HG03354 (cell line): ENCODE results near the gene LCNL1.

ENCODE experiments used
- ATAC-seq: cut with Tn5 transposase; IDR thresholded peaks from one replicate; pipeline ENCODE4 v1.9.1; 2021; ENCODE audit warnings: mild to moderate bottlenecking; ENCODE audit not compliant: unreplicated experiment, poor library complexity, severe bottlenecking

LCNL1 gene

DNA sequence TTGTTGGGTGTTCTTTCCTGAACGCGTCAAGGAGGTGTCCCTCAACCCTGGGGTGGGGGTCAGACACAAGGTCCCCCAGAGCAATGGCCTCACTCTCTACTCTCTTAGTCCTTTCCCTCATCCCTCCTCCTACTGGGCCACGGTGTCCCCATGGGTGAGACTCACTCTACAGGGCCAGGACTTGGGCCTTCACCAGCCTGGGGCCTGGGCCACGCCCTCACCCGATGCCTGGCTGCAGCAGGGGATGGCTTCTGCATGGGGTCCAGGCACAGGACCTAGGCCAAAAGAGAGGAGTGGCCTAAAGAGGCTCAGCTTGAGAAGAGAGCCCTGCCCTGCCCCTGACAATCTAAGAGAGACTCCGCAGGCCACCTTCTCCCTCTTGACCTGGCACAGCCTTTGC is 24.9 kb upstream of the LCNL1 start:
- ATAC-seq: no peak

DNA sequence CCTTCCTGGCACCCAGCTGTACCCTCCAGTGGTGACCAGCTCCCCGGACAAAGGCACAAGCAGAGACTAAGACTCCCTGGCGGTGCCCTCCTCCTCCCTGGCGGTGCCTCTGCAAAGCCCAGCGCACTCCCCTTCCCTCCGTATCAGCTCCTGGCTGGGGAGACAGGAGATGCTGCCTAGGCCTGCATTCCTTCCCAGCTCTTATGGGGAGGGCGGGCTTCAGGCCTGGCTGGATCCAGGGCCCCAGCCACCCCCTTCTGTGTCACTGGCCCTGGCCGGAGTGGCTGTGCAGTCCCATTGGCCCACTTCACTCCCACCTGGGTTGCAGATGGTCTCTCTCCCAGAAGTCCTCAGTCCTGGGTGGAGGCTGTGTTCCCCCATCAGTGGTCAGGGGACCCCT is 24.3 kb upstream of the LCNL1 start:
- no peak for ATAC-seq

DNA sequence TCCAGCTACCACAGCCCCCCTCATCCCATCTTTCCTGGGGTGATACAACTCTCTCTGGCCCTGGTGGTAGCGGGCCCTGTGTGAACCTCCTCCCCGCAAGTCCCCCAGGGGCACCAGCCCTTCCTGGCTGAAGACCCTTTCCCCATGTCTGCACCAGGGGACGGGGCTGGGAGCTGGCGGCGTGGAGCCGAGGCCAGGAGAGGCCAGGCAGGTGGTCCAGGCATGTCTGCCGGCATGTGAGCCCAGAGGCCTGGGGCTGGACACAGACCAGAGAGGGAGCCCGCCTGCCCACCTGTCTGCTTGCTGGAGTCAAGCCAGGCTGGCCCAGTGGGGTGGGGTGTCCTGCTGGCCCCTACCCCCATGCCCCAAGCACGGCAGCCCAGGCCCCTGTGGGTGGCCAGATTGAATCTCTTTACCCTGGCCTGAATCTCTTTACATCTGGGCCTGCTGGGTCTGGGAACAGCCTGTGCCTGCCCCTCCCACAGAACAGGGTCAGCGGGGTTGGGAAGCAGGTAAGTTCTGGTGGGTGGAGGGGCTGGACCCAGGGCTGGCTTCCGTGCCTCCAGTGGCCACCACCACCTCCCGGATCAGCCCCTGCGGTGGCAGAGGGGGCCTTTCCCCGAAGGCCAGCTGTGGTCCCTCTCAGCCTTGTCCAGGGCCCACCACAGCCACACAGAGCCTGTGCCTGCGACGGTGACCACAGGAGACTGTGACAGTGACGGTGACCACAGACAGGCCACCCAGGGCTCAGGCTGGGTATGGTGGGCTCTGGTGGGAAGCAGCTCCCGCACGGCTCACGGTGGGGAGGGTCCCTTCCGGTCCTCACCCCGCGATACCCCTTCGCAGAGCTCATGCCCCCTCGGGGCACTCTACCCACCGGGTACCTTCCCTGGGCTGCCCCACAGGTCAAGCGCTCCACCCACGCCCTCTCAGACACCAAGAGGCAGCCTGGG is 23.6 kb upstream of the LCNL1 start:
- no peak for ATAC-seq

DNA sequence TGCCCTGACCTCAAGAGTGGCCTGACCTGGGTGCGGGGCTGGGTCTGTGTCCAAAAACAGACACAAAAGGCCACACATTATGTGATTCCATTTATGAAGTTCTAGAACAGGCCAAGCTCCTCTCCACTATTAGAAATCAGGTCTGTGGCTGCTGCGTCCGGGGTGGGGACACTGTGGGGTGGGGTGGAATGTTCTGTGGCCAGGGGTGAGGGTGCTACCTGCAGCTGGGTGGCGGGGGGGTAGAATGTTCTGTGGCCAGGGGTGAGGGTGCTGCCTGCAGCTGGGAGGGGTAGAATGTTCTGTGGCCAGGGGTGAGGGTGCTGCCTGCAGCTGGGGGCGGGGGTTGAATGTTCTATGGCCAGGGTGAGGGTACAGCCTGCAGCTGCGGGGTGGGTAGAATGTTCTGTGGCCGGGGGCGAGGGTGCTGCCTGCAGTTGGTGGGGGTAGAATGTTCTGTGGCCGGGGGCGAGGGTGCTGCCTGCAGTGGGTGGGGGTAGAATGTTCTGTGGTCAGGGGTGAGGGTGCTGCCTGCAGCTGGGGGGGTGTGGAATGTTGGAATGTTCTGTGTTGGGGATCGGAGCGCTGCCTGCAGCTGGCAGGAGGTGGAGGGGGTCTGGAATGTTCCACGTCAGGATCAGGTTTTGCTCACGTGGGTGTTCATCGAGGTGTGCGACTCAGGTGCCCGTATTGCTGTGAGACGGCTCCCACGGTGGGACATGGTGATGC is 22.4 kb upstream of the LCNL1 start:
- ATAC-seq: no peak

DNA sequence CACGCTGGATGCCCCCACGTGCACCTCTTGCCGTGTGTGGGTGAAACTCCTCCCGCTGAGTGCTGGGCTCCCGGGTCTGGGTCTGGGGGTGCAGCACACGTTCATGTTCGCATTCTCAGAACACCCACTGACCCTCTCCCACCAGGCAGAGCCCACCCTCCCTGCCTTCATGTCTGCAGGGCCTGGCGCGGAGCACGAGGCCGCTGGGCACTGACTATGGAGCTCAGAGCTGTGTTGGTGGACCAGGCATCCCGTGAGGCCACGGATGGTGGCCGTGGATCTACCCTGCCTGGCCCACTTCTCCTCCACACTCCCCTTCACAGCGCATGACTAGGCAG is 21.9 kb upstream of the LCNL1 start:
- no peak for ATAC-seq

DNA sequence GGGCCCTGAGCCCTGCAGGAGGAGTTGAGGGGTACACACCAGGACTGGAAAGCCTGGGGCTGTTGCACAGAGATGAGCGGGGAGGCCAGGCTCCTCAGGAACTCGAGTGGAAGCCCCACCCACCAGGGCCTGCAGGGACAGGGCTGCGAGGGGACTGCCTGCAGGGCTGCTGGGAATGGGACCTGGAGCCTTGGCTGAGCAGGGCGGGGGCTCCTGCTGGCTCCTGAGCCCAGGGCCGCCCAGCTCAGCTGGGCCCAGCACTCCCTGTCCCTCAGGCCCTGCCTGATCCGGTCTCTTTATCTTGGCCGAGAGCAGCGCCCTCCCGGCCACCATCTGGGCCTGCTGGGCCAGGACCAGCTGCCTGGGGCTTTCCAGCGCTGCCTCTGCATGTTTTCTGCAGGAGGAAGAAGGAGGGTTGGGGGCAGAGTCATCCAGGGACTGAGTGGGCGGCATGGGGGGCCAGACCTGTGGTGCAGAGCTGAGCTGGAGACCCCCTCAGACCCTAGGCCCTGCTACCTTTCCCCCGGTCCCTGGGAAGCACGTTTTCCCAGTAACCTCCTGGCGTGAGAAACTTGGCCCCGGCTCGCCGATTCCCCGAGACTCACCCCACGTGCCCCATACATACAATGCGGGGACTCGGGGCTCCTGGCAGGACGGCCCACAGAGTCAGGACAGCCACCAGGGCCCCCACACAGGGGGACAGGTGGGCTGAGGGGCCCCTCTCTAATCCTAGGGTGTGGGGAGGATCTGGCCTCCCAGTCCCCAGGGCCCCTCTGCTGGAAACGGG is 21.3 kb upstream of the LCNL1 start:
- no peak for ATAC-seq

DNA sequence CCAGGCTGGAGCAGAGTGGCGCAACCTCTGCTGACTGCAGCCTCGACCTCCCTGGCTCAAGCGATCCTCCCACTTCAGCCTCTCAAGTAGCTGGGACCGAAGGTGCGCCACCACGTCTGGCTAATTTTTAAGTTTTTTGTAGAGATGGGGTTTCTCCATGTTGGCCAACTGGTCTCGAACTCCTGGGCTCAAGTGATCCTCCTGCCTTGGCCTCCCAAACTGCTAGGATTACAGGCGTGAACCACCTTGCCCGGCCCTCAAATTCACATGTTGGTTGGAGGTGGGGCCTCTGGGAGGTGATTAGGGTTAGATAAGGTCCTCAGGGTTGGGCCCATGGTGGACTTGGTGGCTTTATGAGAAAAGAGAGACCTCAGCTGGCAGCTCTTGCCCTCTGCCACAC is 20.6 kb upstream of the LCNL1 start:
- no peak for ATAC-seq

DNA sequence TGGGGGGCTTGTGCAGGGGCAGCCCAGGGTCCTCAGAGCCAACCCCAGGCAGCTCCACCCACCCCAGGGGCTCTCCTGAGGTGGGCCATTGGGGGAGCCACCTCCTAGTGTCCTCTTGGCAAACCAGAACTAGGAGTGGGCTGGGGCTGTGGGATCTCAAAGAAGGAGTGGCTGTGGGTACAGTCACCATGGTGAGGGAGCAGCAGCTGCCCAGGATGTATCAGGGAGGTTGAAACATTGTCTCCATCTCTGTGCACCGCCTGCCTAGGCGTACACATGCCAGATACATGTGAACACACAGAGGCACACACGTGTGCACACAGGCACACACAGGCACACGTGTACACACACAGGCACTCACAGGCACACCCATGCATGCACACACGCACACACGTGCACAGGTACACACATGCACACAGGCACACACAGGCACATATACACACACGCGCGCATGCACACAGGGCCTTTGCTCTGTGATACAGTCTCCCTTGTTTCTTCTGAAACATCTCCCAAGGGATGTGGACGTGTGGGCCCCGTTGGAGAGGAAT is 20.0 kb upstream of the LCNL1 start:
- ATAC-seq: no peak

DNA sequence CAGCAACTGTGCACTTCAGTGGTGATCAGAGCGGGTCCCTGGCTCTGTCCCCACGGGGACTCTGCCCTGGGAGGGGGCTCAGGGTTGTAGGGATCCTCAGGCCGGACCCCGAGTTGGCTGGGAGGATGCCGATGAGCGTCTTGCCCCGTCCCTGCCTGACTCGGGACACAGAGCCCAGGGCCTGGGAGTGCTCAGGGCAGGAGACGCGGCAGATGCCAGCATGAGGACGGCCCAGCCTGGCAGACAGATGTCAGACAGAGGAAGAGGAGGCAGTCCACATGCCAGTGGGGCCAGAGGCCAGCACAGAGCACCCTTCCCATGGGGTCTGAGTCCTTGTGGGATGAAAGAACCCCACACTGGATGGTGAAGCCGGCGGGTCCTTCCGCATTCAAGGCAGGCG is 19.5 kb upstream of the LCNL1 start:
- ATAC-seq: no peak

DNA sequence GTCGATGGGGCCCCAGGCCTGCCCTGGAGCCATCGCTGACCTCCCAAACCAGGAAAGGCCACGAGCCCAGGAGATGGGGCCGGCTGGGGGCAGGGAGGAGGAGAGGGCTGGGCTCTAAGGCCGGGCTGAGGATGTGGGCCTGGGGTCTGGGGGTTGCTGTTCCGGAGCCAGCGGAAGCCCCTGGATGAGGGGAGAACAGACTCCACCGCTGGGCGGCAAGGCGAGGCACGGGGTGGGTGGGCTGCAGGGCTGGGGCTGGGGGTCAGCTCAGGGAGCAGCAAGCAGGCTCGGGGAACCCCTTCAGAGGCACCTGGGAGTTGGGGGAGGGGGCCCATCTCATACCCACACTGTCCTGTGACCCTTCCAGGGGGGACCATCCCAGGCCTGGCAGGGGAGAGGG is 19.0 kb upstream of the LCNL1 start:
- ATAC-seq: no peak

DNA sequence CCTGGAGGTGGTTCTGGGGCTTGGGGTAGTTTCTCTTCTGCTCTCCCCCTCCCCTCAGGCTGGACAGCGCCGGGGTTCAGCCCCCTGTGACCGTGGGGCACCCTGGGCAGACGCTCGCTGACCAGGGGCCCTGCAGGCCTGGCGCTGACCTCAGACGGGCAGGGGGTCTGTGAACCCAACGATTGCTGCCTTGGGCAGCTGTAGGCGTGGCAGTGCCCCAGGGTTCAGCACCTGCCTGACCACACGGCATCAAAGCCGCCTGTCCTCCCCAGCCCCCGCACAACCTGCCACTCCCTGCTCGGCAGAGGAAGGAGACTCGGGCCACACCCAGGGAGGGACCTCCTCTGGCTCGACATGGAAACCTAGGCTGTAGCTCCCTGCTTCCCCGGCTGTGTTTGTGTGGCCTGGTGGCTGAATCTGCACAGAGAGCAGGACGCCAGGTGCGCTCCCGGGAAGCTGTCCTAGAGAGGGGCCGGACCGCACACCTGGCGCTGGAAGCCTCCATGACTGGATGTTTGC is 18.6 kb upstream of the LCNL1 start:
- no peak for ATAC-seq

DNA sequence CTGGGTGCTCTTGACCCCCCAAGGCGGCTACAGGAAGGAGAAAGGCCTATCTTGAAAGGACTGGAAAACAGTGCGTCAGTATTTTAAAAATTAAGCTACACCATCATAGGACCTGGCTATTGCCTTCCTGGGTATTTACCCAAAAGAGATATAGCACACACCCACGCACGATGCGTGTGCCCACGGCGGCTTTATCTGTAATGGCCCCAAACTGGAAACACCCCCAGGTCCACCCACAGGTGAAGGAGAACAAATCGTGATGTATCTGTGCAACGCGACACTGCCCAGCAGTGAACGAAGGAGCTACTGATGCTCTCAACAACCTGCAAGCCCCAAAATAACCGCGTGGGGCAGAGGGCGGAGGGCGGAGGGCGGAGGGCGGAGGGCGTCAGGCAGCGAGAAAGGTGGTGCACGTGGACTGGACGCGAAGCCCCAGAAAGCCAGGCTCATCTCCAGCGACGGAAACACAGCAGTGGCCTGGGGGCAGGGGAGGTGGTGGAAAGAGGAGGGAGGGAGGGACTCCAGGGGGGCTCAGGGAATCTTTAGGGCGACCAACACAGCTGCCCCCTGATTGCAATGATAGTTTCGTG is 17.9 kb upstream of the LCNL1 start:
- no peak for ATAC-seq

DNA sequence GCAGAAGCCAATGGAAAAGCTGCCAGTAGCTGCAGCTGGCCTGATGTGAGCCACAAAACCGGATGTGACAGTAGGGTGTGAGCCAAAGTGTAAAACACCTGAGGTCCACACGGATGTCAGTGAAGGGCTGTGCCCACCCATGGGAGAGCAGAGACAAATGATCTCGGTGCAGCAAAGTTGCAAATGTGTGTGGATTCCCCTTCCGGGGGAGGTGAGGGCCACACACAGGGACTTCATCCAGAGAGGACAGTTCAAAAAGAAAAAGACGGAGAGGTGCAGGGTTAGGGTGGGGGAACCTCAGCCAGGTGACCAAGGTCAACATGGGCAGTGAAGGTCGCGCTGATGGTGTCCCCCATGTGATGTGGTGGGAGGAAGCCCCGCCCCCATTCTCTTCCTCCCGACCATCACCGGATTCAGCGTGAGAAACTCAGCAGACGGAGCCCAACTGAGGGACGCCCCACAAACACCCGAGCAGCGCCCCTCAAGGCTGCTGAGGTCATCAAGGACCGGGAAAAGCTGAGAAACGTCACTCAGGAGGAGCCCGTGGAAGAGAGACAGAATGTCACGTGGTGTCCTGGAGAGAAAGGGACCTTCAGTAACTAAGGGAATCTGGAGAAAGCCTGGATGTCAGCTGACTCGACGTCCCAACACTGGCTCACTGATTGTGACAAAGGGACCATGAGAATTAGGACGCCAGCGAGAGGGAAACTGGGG is 16.9 kb upstream of the LCNL1 start:
- ATAC-seq: no peak

DNA sequence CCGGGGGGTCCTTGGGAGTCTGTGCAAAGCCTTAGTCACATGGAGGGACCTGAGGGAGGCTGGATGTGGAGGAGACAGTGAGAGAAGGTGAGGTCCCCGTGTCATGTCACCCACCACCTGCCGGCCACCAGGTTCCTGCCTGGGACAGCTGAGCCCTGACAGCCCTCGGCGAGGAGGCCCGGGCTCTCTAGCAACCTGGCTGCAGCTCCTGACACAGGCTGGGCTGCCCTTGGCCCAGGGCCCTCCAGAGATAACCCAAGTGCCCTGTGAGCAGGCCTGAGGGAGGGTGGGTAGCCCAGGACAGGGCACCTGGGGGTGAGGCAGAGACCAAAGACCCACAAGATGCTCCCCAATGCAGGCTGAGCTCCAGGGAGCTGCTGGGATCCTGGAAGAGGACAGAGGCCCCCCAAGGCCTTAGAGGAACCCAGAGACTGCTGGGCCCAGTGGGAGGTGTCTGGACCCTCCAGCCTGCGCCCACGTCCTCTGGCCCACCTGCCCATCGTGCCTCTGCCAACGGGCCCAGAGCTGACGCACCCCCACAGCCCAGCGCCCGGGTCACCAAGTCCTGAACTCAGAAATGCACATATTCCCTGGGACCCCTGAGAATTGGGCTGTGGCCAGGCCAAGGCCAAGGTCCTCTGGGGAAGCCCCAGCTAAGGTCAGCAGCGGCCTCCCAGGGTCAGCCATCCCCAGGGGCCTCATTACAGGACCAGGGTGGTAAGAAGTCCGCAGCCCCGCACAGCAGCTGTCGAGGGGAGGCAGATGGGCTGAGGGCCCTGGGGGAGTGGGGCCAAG is 14.3 kb upstream of the LCNL1 start:
- no peak for ATAC-seq

DNA sequence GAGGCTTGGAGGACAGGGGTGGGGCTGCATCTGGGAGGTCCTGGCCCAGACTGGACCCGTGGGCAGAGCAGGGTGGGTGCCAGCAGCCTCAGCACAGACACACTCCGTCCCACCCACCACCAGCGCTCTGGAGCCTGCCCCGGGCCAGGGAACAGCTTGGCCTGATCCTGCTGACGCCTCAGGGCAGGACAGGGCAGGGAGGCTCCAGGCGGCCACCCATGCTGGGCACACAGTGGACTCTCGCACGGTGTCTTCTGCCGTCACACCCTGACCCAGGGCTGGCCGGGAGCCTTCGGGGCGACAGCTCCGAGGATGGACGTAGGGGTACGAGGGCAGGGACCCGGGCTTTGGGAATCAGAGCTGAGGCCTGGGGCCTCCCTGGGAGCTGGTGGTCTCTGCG is 13.6 kb upstream of the LCNL1 start:
- no peak for ATAC-seq

DNA sequence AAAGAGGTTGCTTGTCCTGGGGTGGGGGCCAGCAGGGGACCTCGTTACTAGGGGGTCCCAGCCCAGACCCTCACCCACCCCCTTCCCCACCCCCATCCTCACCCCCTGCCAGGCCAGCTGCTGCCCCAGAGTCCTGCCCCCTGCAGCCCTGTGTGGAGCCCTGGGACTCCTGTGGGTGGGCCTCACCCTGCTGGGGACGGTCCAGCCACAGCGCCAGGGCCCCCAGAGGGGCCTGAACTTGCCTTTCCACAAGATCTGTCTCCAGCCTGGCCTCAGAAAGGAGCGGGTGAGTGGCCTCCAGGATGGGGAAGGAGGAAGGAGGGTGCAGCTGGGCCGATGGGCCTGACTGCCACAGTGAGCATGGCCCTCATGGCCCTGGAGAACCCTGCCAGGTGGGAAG is 13.0 kb upstream of the LCNL1 start:
- ATAC-seq: no peak

DNA sequence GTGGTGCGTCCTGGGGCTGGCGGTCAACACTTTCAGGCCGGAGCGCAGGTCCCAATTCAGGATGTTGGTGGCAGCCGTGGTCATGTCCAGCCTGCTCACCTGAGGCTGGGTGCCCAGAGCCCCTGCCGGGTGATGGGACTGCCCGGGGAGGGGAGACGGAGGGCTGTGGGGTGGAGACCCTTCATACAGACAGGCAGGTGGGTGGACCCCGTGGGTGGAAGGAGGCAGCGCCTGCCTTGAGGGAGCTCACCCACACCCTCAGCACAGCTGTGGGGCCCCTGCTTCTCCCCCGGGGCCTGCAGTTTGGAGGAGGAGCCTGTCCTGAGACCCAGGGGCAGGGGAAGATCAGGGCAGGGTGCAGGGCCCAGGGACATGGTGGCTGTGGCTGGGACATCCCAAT is 12.4 kb upstream of the LCNL1 start:
- ATAC-seq: no peak

DNA sequence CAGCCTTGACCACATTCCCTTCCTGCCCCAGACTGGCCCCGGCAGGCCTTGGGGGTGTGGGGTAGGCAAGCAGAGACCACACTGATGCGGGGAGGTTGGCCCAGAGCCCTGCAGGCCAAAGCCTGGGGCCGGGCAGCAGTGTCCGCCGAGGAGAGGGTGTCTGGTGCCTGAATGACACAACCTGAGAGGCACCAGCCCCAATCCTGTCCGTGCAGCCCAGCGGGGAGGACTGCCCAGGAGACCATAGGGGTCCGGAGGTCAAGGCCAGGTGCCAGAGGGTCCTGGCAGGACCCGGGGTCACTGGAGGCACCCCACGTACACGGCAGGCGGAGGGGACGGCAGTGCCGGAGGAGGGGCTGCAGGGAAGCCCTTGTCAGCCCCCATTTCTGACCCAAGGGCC is 11.0 kb upstream of the LCNL1 start:
- no peak for ATAC-seq
